Endodermal cell (in vitro differentiated cells): Measurements from ENCODE around the gene NAALADL2. TPM values are rescaled to one million over a fixed set of nuclear protein-coding genes. Genes with fewer than 3 reads are reported as not detected.
"Not testable (repeated sequence)": the region's sequence is repeated elsewhere in the genome, so short reads cannot be mapped to it uniquely, and the experiment has no call there.

Experiments
- DNase-seq: peaks from one replicate; pipeline ENCODE4 v3.0.0-alpha.2; 2017
- H3K27ac ChIP-seq: 2 replicates; pipeline ENCODE4 v1.5.1; 2013; ENCODE audit warnings: mild to moderate bottlenecking, low read depth, low read length, moderate library complexity
- H3K27me3 ChIP-seq: 2 replicates; pipeline ENCODE4 v1.6.1; 2013; ENCODE audit warnings: mild to moderate bottlenecking, low read length, moderate library complexity; ENCODE audit not compliant: insufficient read depth, control insufficient read depth, poor library complexity, severe bottlenecking
- H3K36me3 ChIP-seq: 2 replicates; pipeline ENCODE4 v1.7.0; 2013; ENCODE audit warnings: mild to moderate bottlenecking, low read length, moderate library complexity; ENCODE audit not compliant: control insufficient read depth, insufficient read depth
- H3K4me1 ChIP-seq: one replicate; pipeline ENCODE4 v1.7.0; 2013; ENCODE audit warnings: low read length; ENCODE audit not compliant: control insufficient read depth, insufficient read depth
- H3K4me3 ChIP-seq: 2 replicates; pipeline ENCODE4 v1.5.1; 2013; ENCODE audit warnings: mild to moderate bottlenecking, low read length, moderate library complexity
- H3K9ac ChIP-seq: 2 replicates; pipeline ENCODE4 v1.6.1; 2013; ENCODE audit warnings: mild to moderate bottlenecking, low read length, moderate library complexity; ENCODE audit not compliant: poor library complexity, severe bottlenecking; ENCODE audit errors: extremely low read depth
- H3K9me3 ChIP-seq: 2 replicates; pipeline ENCODE4 v1.6.1; 2013; ENCODE audit warnings: mild to moderate bottlenecking, low read length, moderate library complexity; ENCODE audit not compliant: control insufficient read depth
- H3K27ac Mint-ChIP-seq: 2 replicates; pipeline ENCODE4 v1.8.0; 2020; ENCODE audit warnings: mixed read lengths
- H3K27me3 Mint-ChIP-seq: 2 replicates; pipeline ENCODE4 v1.8.0; 2021; ENCODE audit warnings: mild to moderate bottlenecking, mixed read lengths; ENCODE audit not compliant: insufficient read depth
- H3K36me3 Mint-ChIP-seq: 2 replicates; pipeline ENCODE4 v1.8.0; 2020; ENCODE audit warnings: low read depth, mixed read lengths
- H3K4me1 Mint-ChIP-seq: 2 replicates; pipeline ENCODE4 v1.8.0; 2020; ENCODE audit warnings: mixed read lengths
- H3K4me3 Mint-ChIP-seq: 2 replicates; pipeline ENCODE4 v1.8.0; 2020; ENCODE audit warnings: mild to moderate bottlenecking, moderate library complexity, mixed read lengths
- H3K9me3 Mint-ChIP-seq: 2 replicates; pipeline ENCODE4 v1.8.0; 2020; ENCODE audit warnings: mild to moderate bottlenecking, mixed read lengths
- WGBS, 2 experiments: methylation state at CpG; one replicate each; pipeline versions ENCODE4 v1.1.5 to v1.1.7; 2013; ENCODE audit warnings: missing lambda C conversion rate in 2 of 2, mixed read lengths in 1 of 2; ENCODE audit not compliant: insufficient coverage in 1 of 2, insufficient read length in 1 of 2; 5-methylcytosine and 5-hydroxymethylcytosine counted together
- total RNA-seq, 2 donors: library from RNA; stranded (reverse); fragmentation: NEBNext Ultra II Directional in 1 of 2; extraction: Animal tissue kit (Norgen Biotek cat#: 25700) in 1 of 2; gene quantifications; 2 replicates in 1 of 2; 3 replicates in 1 of 2; pipeline ENCODE4 v1.2.1, GENCODE V29; 2021
- TF ChIP-seq, protein P1 (sequence below): fragments of 200-600 bp; sonication (generic); conservative IDR thresholded peaks from 2 replicates; pipeline ENCODE4 v1.5.0; 2021; ENCODE audit warnings: antibody characterized with exemption, mild to moderate bottlenecking

The NAALADL2 gene
- total RNA-seq, 2 donors from 2014 or later: 1.6 to 1.8 TPM

DNA sequence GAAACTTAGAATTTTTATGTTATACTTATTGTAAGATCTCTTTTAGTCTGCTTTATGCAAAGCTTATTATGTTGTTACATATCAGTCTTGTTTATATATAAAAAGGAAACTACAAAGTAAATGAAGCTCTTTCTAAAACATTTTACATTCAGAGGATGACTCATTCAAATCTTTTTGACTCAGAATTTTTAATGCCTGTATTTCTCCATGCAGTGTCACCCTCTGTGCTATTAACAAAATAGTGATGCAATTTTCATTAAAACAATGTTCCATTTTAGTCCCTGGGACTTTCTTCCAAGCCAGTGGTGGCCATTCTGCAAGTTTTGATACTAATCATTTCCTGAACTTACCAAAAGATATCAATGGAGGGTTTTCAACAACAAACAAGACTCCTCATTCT, 216.1 kb downstream of the NAALADL2 start:
- H3K36me3 Mint-ChIP-seq: no peaks in the 10 kb centered on the region
- H3K27ac Mint-ChIP-seq: no peak overlapping the region
- no peak overlapping the region for H3K27ac ChIP-seq

DNA sequence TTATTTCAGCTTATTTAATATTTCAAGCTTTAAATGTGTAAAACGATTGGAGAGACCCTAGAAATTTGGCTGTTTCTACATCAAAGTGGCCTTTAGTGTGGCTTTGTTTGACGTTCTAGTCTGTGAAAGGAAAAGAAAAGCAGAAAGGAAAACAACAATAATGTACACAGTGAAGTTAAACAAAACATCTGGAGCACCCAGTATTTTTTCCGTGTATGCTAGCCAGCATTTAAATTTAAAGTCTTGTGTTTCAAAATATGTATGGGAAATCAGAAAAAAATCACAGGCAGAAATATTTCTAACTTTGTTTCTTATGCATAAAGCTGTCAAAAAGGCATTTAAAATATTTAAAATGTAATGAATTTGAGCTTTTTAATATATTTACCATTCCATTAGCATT, 218.1 kb downstream of the NAALADL2 start:
- Histone ChIP-seq H3K9me3 (no peaks in the 10 kb centered on the region), H3K27me3 (no peaks in the 10 kb centered on the region), H3K36me3 (no peaks in the 10 kb centered on the region), H3K27ac (no peak overlapping the region), H3K9ac (no peak overlapping the region), H3K4me1 (no peaks in the 10 kb centered on the region), H3K4me3 (no peak overlapping the region)
- H3K4me1 Mint-ChIP-seq: no peaks in the 10 kb centered on the region
- TF ChIP-seq, protein P1, sequence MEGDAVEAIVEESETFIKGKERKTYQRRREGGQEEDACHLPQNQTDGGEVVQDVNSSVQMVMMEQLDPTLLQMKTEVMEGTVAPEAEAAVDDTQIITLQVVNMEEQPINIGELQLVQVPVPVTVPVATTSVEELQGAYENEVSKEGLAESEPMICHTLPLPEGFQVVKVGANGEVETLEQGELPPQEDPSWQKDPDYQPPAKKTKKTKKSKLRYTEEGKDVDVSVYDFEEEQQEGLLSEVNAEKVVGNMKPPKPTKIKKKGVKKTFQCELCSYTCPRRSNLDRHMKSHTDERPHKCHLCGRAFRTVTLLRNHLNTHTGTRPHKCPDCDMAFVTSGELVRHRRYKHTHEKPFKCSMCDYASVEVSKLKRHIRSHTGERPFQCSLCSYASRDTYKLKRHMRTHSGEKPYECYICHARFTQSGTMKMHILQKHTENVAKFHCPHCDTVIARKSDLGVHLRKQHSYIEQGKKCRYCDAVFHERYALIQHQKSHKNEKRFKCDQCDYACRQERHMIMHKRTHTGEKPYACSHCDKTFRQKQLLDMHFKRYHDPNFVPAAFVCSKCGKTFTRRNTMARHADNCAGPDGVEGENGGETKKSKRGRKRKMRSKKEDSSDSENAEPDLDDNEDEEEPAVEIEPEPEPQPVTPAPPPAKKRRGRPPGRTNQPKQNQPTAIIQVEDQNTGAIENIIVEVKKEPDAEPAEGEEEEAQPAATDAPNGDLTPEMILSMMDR: no peak
- 90 to 94% methylated on average over 2 to 3 of the region's 3 CpGs for WGBS, 2 experiments
- H3K4me3 Mint-ChIP-seq: no peak overlapping the region
- H3K27ac Mint-ChIP-seq: no peak overlapping the region
- DNase-seq: no peak
- no peaks in the 10 kb centered on the region for H3K27me3 Mint-ChIP-seq
- no peaks in the 10 kb centered on the region for H3K9me3 Mint-ChIP-seq
- no peaks in the 10 kb centered on the region for H3K36me3 Mint-ChIP-seq

More for the DNA sequence above, 216.1 kb downstream of the NAALADL2 start:
- no peaks in the 10 kb centered on the region for H3K36me3 ChIP-seq
- Mint-ChIP-seq H3K4me3 (no peak overlapping the region), H3K9me3 (no peaks in the 10 kb centered on the region), H3K27me3 (no peaks in the 10 kb centered on the region), H3K4me1 (no peaks in the 10 kb centered on the region)
- no peak for DNase-seq
- TF ChIP-seq, protein P1: no peak
- H3K9ac ChIP-seq: no peak overlapping the region
- no peak overlapping the region for H3K4me3 ChIP-seq
- H3K4me1 ChIP-seq: no peaks in the 10 kb centered on the region
- no peaks in the 10 kb centered on the region for H3K27me3 ChIP-seq
- H3K9me3 ChIP-seq: no peaks in the 10 kb centered on the region

DNA sequence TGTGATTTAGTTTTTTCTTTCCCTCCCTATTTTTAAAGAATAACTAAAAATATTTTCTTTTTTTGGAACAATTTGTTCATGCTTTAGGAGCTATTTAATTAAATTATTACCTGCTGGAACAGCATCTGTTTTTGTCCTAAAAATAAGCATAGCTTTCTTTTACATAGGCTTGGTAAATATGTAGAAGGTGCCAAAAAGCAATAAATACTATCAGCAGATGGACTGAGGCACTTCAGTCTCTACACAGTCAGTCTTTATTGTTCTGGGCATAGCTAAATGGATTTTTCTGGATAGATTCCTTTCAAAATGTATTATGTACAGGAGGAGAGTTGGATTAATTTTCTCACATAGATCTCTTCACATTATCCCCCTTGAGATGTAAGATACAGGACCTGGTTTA, 223.5 kb downstream of the NAALADL2 start:
- no peak overlapping the region for H3K27ac Mint-ChIP-seq
- H3K36me3 Mint-ChIP-seq: no peaks in the 10 kb centered on the region
- Histone ChIP-seq H3K27me3 (no peaks in the 10 kb centered on the region), H3K9me3 (no peaks in the 10 kb centered on the region), H3K9ac (no peak overlapping the region), H3K36me3 (no peaks in the 10 kb centered on the region), H3K27ac (no peak overlapping the region), H3K4me1 (no peaks in the 10 kb centered on the region), H3K4me3 (no peak overlapping the region)
- no peaks in the 10 kb centered on the region for H3K9me3 Mint-ChIP-seq
- H3K27me3 Mint-ChIP-seq: no peaks in the 10 kb centered on the region
- no peak overlapping the region for H3K4me3 Mint-ChIP-seq
- no peaks in the 10 kb centered on the region for H3K4me1 Mint-ChIP-seq
- no peak for DNase-seq
- TF ChIP-seq, protein P1: no peak

DNA sequence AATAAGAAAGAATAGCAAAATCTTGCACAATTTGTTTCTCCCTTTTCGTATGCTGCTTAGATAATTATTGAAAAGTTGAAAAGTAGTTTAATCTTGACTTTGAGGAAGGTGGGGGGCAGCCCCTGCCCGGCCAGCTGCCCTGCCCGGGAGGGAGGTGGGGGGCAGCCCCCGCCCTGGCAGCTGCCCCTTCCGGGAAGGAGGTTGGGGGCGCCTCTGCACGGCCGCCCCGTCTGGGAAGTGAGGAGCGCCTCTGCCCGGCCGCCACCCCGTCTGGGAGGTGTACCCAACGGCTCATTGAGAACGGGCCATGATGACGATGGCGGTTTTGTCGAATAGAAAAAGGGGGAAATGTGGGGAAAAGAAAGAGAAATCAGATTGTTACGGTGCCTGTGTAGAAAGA, 228.0 kb downstream of the NAALADL2 start:
- not testable (repeated sequence) for H3K27me3 ChIP-seq, H3K9me3 ChIP-seq, H3K36me3 ChIP-seq, H3K9me3 Mint-ChIP-seq, H3K27ac Mint-ChIP-seq, H3K36me3 Mint-ChIP-seq, H3K4me3 ChIP-seq, H3K4me1 Mint-ChIP-seq, H3K4me1 ChIP-seq, H3K27ac ChIP-seq, H3K27me3 Mint-ChIP-seq, H3K4me3 Mint-ChIP-seq, DNase-seq, H3K9ac ChIP-seq
- 86% methylated on average over 18 of the region's 19 CpGs; no CpG with 5 or more reads in 1 of the 2 experiments for WGBS, 2 experiments
